Keratinocyte (primary cell): ENCODE results near the gene LDAH. TPM values are rescaled to one million over a fixed set of nuclear protein-coding genes. Genes with fewer than 3 reads are reported as not detected.
A peak's percentile ranks its signal among the peaks of the same experiment; 100 is the strongest.

Source experiments
- DNase-seq: peaks from one replicate; pipeline ENCODE4 v3.0.0-alpha.2; 2011; ENCODE audit warnings: low read depth, missing footprints, low spot score
- FAIRE-seq: peaks from 2 replicates; lab custom pipeline; 2011; peaks lifted over from hg19 to GRCh38; lab: Jason Lieb, UNC
- H2AFZ ChIP-seq: 2 replicates; pipeline ENCODE4 v1.6.0; 2012; ENCODE audit warnings: low read length, control low read depth, inconsistent platforms; ENCODE audit not compliant: control insufficient read depth
- H3K27ac ChIP-seq: 2 replicates; pipeline ENCODE4 v1.5.1; 2011; ENCODE audit warnings: low read length; ENCODE audit not compliant: control insufficient read depth, insufficient read depth
- H3K27me3 ChIP-seq: 3 replicates; pipeline ENCODE4 v1.6.0; 2011; ENCODE audit warnings: low read length; ENCODE audit not compliant: control insufficient read depth, insufficient read depth; ENCODE audit errors: extremely low read depth
- H3K36me3 ChIP-seq, 2 experiments: 2 replicates in 1 of 2; 3 replicates in 1 of 2; pipeline ENCODE4 v1.5.1; 2011; ENCODE audit warnings: low read length in 2 of 2, mild to moderate bottlenecking in 1 of 2; ENCODE audit not compliant: control insufficient read depth in 2 of 2, insufficient read depth in 2 of 2; ENCODE audit errors: extremely low read depth in 1 of 2
- H3K4me1 ChIP-seq: 3 replicates; pipeline ENCODE4 v1.5.1; 2011; ENCODE audit warnings: low read length; ENCODE audit not compliant: control insufficient read depth, insufficient read depth; ENCODE audit errors: extremely low read depth
- H3K4me2 ChIP-seq: 3 replicates; pipeline ENCODE4 v1.6.0; 2011; ENCODE audit warnings: low read depth, low read length; ENCODE audit not compliant: control insufficient read depth, insufficient read depth; ENCODE audit errors: extremely low read depth
- H3K4me3 ChIP-seq, 3 experiments: fragments of 200-600 bp in 1 of 3; sonication (generic) in 1 of 3; 2 replicates in 2 of 3; 3 replicates in 1 of 3; pipeline ENCODE4 v1.5.1; 2011 to 2016; ENCODE audit warnings: low read length in 3 of 3, mild to moderate bottlenecking in 3 of 3, control low read depth in 2 of 3, inconsistent platforms in 1 of 3, low read depth in 1 of 3, mixed read lengths in 1 of 3, mixed run types in 1 of 3, moderate library complexity in 1 of 3; ENCODE audit not compliant: control insufficient read depth in 2 of 3, insufficient read depth in 2 of 3; ENCODE audit errors: extremely low read depth in 1 of 3
- H3K79me2 ChIP-seq: 2 replicates; pipeline ENCODE4 v1.6.0; 2012; ENCODE audit warnings: low read length; ENCODE audit not compliant: control insufficient read depth, insufficient read depth
- H3K9ac ChIP-seq: 3 replicates; pipeline ENCODE4 v1.6.0; 2011; ENCODE audit warnings: low read length; ENCODE audit not compliant: control insufficient read depth, insufficient read depth; ENCODE audit errors: extremely low read depth
- H3K9me1 ChIP-seq: 3 replicates; pipeline ENCODE4 v1.6.0; 2011; ENCODE audit warnings: low read length; ENCODE audit not compliant: control insufficient read depth, insufficient read depth; ENCODE audit errors: extremely low read depth
- H3K9me3 ChIP-seq: 2 replicates; pipeline ENCODE4 v1.5.1; 2012; ENCODE audit warnings: low read depth, low read length; ENCODE audit not compliant: control insufficient read depth
- H4K20me1 ChIP-seq: 3 replicates; pipeline ENCODE4 v1.6.0; 2011; ENCODE audit warnings: low read length; ENCODE audit not compliant: control insufficient read depth, insufficient read depth; ENCODE audit errors: extremely low read depth
- CTCF ChIP-seq, 3 experiments: IDR thresholded peaks in 1 of 3; conservative IDR thresholded peaks in 1 of 3; optimal IDR thresholded peaks in 1 of 3; 2 replicates in 2 of 3; 3 replicates in 1 of 3; pipeline versions ENCODE3 to v1.5.1; 2011; ENCODE audit warnings: low read length in 3 of 3, mild to moderate bottlenecking in 3 of 3, moderate library complexity in 2 of 3, control low read depth in 1 of 3, inconsistent platforms in 1 of 3; ENCODE audit not compliant: insufficient read depth in 2 of 3; ENCODE audit errors: extremely low read depth in 1 of 3
- EZH2 ChIP-seq: IDR thresholded peaks from one replicate; pipeline ENCODE4 v1.6.1; 2012; ENCODE audit warnings: inconsistent platforms, mild to moderate bottlenecking, low read length, moderate library complexity
- dilution Hi-C: fragments of 300-500 bp; cut with MboI; formaldehyde crosslinking; loops from one replicate; pipeline ENCODE4 v1.7.0; 2020; ENCODE audit warnings: low sequenced_read_pairs; ENCODE audit not compliant: extremely low pct_ligation_motif_present
- polyA plus RNA-seq, 5 experiments: library from polyadenylated mRNA; depleted of rRNA in 3 of 5; stranded (reverse) in 3 of 5; stranded (forward) in 1 of 5; unstranded in 1 of 5; fragments of >200 nt; gene quantifications; 1 replicate in 1 of 5; 2 replicates in 3 of 5; 3 replicates in 1 of 5; pipeline versions ENCODE4 v1.2.1 to v1.2.3, GENCODE V29; 2011 to 2012; ENCODE audit warnings: missing spikeins in 2 of 5, low read depth in 1 of 5, low replicate concordance in 1 of 5

Gene LDAH
- polyA plus RNA-seq, 1 donor (not counting 4 experiments of a cell fraction or from before 2014, with no cell fraction given), result 22.7 TPM

DNA sequence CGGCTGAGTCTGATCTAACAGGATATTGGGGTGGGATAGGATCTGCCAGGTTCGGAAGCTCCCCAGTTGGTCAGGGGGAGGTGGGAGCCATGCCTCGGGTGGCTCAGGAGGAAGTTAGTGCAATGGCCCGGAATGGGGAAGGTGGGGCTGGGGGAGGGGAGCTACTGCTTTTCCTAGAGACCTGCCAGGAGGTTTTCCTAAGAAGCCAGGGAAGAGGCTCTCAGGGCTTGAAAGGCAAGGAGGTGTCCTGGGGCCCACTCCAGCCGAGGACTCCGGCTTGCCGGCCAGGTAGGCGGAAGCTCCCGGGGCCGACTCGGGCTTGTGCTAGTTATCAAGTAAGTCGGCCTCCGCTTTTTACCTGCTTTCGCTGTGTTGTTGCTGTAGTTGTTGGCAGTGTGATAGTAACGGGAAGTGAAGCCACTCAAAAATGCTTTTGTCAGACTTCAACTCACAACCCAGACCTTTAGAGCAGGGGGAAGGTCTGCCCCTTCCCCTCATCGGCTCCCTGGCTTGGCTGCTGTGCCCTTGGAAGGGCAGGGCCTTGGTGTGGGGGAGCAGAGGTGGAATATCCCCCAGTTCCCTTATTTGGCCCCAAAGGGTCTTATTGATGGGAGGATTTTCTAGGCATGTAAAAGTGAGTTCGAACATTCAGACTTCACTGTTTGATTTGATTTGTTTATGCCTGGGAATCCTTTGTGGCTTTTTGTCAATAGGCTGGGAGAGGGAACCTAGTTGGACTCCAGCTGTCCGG lies 150.5 kb downstream of the LDAH start:
- Histone ChIP-seq H3K27ac (no peak overlapping the region), H3K36me3 (no peaks in the 10 kb centered on the region), H3K79me2 (no peaks in the 10 kb centered on the region), H3K9ac (no peak overlapping the region), H3K9me3 (no peaks in the 10 kb centered on the region), H4K20me1 (no peaks in the 10 kb centered on the region), H2AFZ (no peak overlapping the region), H3K4me2 (no peak overlapping the region), H3K4me1 (no peaks in the 10 kb centered on the region), H3K9me1 (no peaks in the 10 kb centered on the region), H3K27me3 (peaks cover 68% of the 10 kb centered on the region), H3K4me3 (no peak overlapping the region)
- dilution Hi-C loops, result no loop called here
- DNase-seq, result no peak
- TF ChIP-seq CTCF (optimal IDR thresholded peaks at IDR 0.05 in 1 of 3, IDR thresholded peaks at IDR 0.05 in 1 of 3, conservative IDR thresholded peaks at IDR 0.05 in 1 of 3; ENCODE audit: extremely low read depth in 1 of 3, insufficient read depth in 2 of 3, low read length in 3 of 3) (no peak), EZH2 (peak; percentile 72)
- FAIRE-seq, result no peak

- dilution Hi-C loops, result no loop called here
- Histone ChIP-seq H3K79me2 (no peaks in the 10 kb centered on the region), H3K4me2 (no peak overlapping the region), H3K9me3 (no peaks in the 10 kb centered on the region), H3K27me3 (peaks cover 70% of the 10 kb centered on the region), H2AFZ (no peak overlapping the region), H4K20me1 (no peaks in the 10 kb centered on the region), H3K27ac (no peak overlapping the region), H3K9me1 (no peaks in the 10 kb centered on the region), H3K9ac (no peak overlapping the region), H3K4me1 (no peaks in the 10 kb centered on the region), H3K36me3 (no peaks in the 10 kb centered on the region), H3K4me3 (no peak overlapping the region)
- FAIRE-seq (no peak), DNase-seq (no peak)
- no peak for TF ChIP-seq CTCF (optimal IDR thresholded peaks at IDR 0.05 in 1 of 3, IDR thresholded peaks at IDR 0.05 in 1 of 3, conservative IDR thresholded peaks at IDR 0.05 in 1 of 3; ENCODE audit: extremely low read depth in 1 of 3, insufficient read depth in 2 of 3, low read length in 3 of 3)
- peak; percentile 35 for TF ChIP-seq EZH2
These were observed 151.2 kb downstream of the LDAH start for GRCh38 chr2:20671736-20672080.
